Measurements from ENCODE around the gene RNPEP. TPM values are rescaled to one million over a fixed set of nuclear protein-coding genes. Genes with fewer than 3 reads are reported as not detected.
"Not testable (repeated sequence)": the region's sequence is repeated elsewhere in the genome, so short reads cannot be mapped to it uniquely, and the experiment has no call there.

Gene RNPEP
- total RNA-seq, 4 donors from 2014 or later = 33.0 to 49.0 (median 44.0) TPM

- Histone ChIP-seq H3K9me3 (no peaks in the 10 kb centered on the region), H3K36me3 (peaks cover 0 to 22% (median 3%) of the 10 kb centered on the region in 4 donors), H3K27ac (replicated peaks in 1 of 4) (peak overlapping the region; percentile 92 to 95 (median 94)), H3K4me3 (peak overlapping the region; percentile 74 to 91 (median 82)), H3K4me1 (peaks cover 6 to 74% (median 73%) of the 10 kb centered on the region in 4 donors), H3K27me3 (no peaks in the 10 kb centered on the region)
- WGBS = 39% methylated on average over 4 of the region's 4 CpGs
- no peak for TF ChIP-seq POLR2A (IDR thresholded peaks at IDR 0.05; ENCODE audit: low read depth)
- peak in 1 of 2 donors; percentile 1 for TF ChIP-seq POLR2AphosphoS5 (IDR thresholded peaks at IDR 0.05)
- intact Hi-C loops (cut with DNase I) = no loop called here
- no peak for DNase-seq (ENCODE audit: extremely low spot score)
These were observed 43.3 kb upstream of the RNPEP start for GRCh38 chr1:201939148-201939547.

- intact Hi-C loops (cut with DNase I) = no loop called here
- peaks cover 6 to 70% (median 69%) of the 10 kb centered on the region in 4 donors for H3K4me1 ChIP-seq
- no peaks in the 10 kb centered on the region for H3K9me3 ChIP-seq
- WGBS = 37% methylated on average over 3 of the region's 5 CpGs
- no peak for DNase-seq (ENCODE audit: extremely low spot score)
- TF ChIP-seq CTCF (IDR thresholded peaks at IDR 0.05) (no peak), EP300 (IDR thresholded peaks at IDR 0.05) (no peak), POLR2A (IDR thresholded peaks at IDR 0.05; ENCODE audit: low read depth) (no peak), POLR2AphosphoS5 (IDR thresholded peaks at IDR 0.05) (peak in 1 of 2 donors; percentile 56)
- H3K27me3 ChIP-seq = no peaks in the 10 kb centered on the region
- peak overlapping the region; percentile 92 to 95 (median 94) for H3K27ac ChIP-seq (replicated peaks in 1 of 4)
- H3K36me3 ChIP-seq = peaks cover 0 to 18% (median 3%) of the 10 kb centered on the region in 4 donors
- peak overlapping the region; percentile 74 to 91 (median 82) for H3K4me3 ChIP-seq
These were observed 42.9 kb upstream of the RNPEP start for GRCh38 chr1:201939574-201939973.

GRCh38 chr1:201940316-201940715 is 42.1 kb upstream of the RNPEP start:
- peak overlapping the region; percentile 74 to 91 (median 82) for H3K4me3 ChIP-seq
- peak overlapping the region; percentile 92 to 95 (median 94) for H3K27ac ChIP-seq (replicated peaks in 1 of 4)
- peaks cover 6 to 62% (median 61%) of the 10 kb centered on the region in 4 donors for H3K4me1 ChIP-seq
- DNase-seq (ENCODE audit: extremely low spot score); intact Hi-C loops (cut with DNase I); H3K27me3 ChIP-seq; H3K9me3 ChIP-seq: not testable (repeated sequence)
- H3K36me3 ChIP-seq = peaks cover 0 to 16% (median 3%) of the 10 kb centered on the region in 4 donors
- 73% methylated on average over 10 of the region's 10 CpGs for WGBS
- peak in 1 of 2 donors; percentile 42 for TF ChIP-seq POLR2AphosphoS5 (IDR thresholded peaks at IDR 0.05)

- intact Hi-C loops (cut with DNase I) = no loop called here
- no peaks in the 10 kb centered on the region for H3K27me3 ChIP-seq
- peaks cover 0 to 11% (median 3%) of the 10 kb centered on the region in 4 donors for H3K36me3 ChIP-seq
- no peaks in the 10 kb centered on the region for H3K9me3 ChIP-seq
- DNase-seq (ENCODE audit: extremely low spot score) = no peak
- peaks cover 6 to 53% (median 51%) of the 10 kb centered on the region in 4 donors for H3K4me1 ChIP-seq
- peak overlapping the region; percentile 74 to 91 (median 82) for H3K4me3 ChIP-seq
- TF ChIP-seq POLR2A (IDR thresholded peaks at IDR 0.05; ENCODE audit: low read depth) = no peak
- TF ChIP-seq EP300 (IDR thresholded peaks at IDR 0.05) = no peak
- no peak for TF ChIP-seq CTCF (IDR thresholded peaks at IDR 0.05)
- peak in 1 of 2 donors; percentile 59 for TF ChIP-seq POLR2AphosphoS5 (IDR thresholded peaks at IDR 0.05)
- peak overlapping the region; percentile 92 to 95 (median 94) for H3K27ac ChIP-seq (replicated peaks in 1 of 4)
- 36% methylated on average over 12 of the region's 18 CpGs for WGBS
These were observed 40.9 kb upstream of the RNPEP start for GRCh38 chr1:201941420-201942128.

GRCh38 chr1:201942129-201942495 is 40.3 kb upstream of the RNPEP start:
- TF ChIP-seq POLR2AphosphoS5 (IDR thresholded peaks at IDR 0.05) (peak in 1 of 2 donors; percentile 31), EP300 (IDR thresholded peaks at IDR 0.05) (no peak)
- DNase-seq (ENCODE audit: extremely low spot score) = no peak
- Histone ChIP-seq H3K4me3 (peak overlapping the region; percentile 74 to 91 (median 82)), H3K27ac (replicated peaks in 1 of 4) (peak overlapping the region; percentile 92 to 95 (median 94)), H3K27me3 (no peaks in the 10 kb centered on the region), H3K4me1 (peaks cover 6 to 53% (median 48%) of the 10 kb centered on the region in 4 donors), H3K36me3 (peaks cover 0 to 10% (median 2%) of the 10 kb centered on the region in 4 donors), H3K9me3 (no peaks in the 10 kb centered on the region)
- 54% methylated on average over 1 of the region's 1 CpG for WGBS
- intact Hi-C loops (cut with DNase I) = no loop called here

- peak overlapping the region; percentile 74 to 91 (median 82) for H3K4me3 ChIP-seq
- H3K9me3 ChIP-seq = no peaks in the 10 kb centered on the region
- no peak for DNase-seq (ENCODE audit: extremely low spot score)
- WGBS = 44% methylated on average over 6 of the region's 6 CpGs
- intact Hi-C loops (cut with DNase I) = no loop called here
- no peaks in the 10 kb centered on the region for H3K27me3 ChIP-seq
- H3K27ac ChIP-seq (replicated peaks in 1 of 4) = peak overlapping the region; percentile 92 to 95 (median 94)
- peaks cover 8 to 48% (median 39%) of the 10 kb centered on the region in 4 donors for H3K4me1 ChIP-seq
- TF ChIP-seq POLR2A (IDR thresholded peaks at IDR 0.05; ENCODE audit: low read depth) = no peak
- TF ChIP-seq CTCF (IDR thresholded peaks at IDR 0.05) = no peak
- TF ChIP-seq EP300 (IDR thresholded peaks at IDR 0.05) = no peak
- peak in 1 of 2 donors; percentile 55 for TF ChIP-seq POLR2AphosphoS5 (IDR thresholded peaks at IDR 0.05)
- H3K36me3 ChIP-seq = peaks cover 0 to 10% (median 0%) of the 10 kb centered on the region in 4 donors
These were observed 38.4 kb upstream of the RNPEP start for GRCh38 chr1:201944002-201944401.

Data from esophagus muscularis mucosa (tissue), 4 donors.